Posterior vena cava (tissue), 2 donors: ENCODE data around the gene OLR1. TPM values are rescaled to one million over a fixed set of nuclear protein-coding genes. Genes with fewer than 3 reads are reported as not detected.
A peak's percentile ranks its signal among the peaks of the same experiment; 100 is the strongest.
"Not testable (repeated sequence)": the region's sequence is repeated elsewhere in the genome, so short reads cannot be mapped to it uniquely, and the experiment has no call there.

Source experiments
- DNase-seq: peaks from one replicate; pipeline ENCODE4 v3.0.0-alpha.2; 2020; ENCODE audit warnings: low spot score
- intact Hi-C, 2 donors: fragments of 100-400 bp; cut with DNase I; formaldehyde crosslinking; loops; one replicate each; pipeline versions ENCODE4 v1.14.1 to v1.14.2; 2022 to 2023
- total RNA-seq, 2 donors: library from RNA; stranded (reverse); fragmentation: NEBNext Ultra II Directional; extraction: Animal tissue kit (Norgen Biotek cat#: 25700); gene quantifications; one replicate each; pipeline ENCODE4 v1.2.1, GENCODE V29; 2021
- donor health status: DM: yes; HTN: yes; CAD: no.
- donor health status: DM: yes; HTN: yes; CAD: no.

The OLR1 gene
- total RNA-seq, 2 donors from 2014 or later: 0.71 TPM; not detected in 1

DNA sequence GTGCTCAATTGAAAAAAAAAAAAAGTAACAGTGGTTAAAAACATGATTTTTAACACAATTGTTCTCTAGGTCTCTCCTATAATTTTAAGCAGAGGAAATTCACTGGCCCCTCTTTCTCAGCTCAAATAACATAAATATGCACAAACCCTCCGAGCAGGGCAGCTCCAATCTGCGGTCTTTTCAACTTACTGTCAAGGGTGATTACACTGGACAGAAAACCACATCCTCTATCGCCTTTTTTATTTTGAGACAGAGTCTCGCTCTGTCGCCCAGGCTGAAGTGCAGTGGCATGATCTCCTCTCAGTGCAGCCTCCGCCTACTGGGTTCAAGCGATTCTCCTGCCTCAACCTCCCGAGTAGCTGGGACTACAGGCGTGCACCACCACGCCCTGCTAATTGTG is 24.3 kb upstream of the OLR1 start:
- intact Hi-C loops: no loop called here
- DNase-seq: no peak

DNA sequence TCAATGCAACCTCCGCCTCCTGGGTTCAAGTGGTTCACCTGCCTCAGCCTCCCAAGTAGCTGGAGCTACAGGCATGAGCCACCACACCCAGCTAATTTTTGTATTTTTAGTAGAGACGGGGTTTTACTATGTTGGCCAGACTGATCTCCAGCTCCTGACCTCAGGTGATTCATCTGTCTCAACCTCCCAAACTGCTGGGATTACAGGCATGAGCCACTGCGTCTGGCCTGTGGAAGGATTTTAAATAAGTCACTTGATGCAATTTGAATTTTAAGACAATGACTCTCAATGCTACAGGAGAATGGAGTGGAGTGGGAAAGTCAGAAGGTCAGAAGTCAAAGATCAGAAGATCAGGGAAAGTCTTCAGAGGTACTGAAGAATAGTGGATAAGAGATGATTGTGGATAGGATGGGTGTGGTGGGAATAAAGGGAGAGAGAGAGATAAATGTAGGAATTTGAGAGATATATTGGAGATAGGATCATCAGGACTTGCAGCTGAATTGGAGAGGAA is 22.3 kb upstream of the OLR1 start:
- DNase-seq: no peak
- intact Hi-C loops: no loop called here

DNA sequence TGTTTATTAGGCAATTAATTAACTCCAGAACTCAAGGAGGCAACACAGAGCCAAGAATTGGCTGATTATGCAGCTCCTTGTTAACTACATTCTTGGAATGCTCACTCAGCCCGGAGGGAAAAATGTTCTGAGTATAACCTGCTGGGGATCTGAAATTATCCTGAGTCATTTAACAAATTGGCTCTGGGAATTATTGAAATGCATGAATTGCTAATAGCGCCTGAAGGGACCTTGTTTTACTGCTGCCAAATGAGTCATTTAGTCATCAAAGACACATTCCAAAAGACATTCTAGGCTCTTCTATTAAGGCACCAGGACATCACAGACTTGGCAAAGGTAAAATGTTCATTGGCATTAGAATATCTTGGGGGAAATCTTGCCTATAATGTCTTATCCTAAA is 19.9 kb upstream of the OLR1 start:
- DNase-seq: no peak
- intact Hi-C loops: no loop called here

DNA sequence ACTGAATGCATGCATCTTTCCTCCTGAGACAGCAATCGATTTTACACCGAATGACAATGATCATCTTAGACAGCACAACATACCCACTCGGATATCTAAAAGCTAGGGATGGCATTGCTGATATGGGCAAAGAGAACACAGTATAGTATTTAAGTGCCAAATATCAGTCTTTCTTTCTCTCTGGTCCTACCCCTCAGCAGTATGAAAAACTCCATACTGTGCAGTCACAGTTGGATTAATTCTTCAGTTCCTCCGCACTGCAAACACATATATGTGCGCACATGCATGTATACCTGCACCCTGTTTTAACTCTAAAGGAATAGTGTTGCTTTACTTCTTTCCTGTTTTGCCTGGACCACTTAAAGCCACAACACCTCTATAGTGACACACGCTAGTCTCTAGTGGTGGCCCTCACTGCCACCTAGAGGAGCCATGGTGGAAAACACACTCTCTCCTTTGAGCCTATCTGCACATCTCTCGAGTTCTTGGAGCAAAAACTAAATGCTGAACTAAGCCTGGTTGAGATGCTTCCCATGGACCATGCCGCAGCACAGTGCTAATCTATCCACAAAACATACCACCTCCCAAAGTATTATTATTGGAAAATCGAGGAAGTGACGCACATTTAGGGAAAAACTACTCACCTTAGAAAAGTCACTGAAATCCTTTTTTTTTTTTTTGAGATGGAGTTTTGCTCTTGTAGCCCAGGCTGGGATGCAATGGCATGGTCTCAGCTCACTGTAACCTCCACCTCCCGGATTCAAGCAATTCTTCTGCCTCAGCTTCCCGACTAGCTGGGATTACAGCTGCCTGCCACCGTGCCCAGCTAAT is 18.8 kb upstream of the OLR1 start:
- intact Hi-C loops: no loop called here

DNA sequence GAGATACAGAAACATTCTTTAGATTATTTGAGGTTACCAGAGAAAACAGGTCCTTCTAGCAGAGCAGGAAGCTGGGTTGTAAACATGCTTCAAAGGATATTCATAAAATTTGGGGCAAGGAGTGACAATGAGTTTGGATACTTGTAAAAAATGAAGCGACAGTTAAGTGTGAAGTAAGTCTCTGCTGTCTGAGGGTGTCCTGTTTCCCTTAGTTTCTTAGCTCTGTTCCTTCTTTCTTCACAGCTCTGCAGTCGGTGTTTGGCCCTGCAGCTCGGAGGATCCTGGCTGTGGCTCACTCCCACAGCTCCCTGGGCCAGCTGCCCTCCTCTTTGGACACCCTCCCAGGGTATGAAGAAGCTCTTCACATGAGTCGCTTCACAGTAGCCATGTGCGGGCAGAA is 17.7 kb upstream of the OLR1 start:
- peak; percentile 83 for DNase-seq
- intact Hi-C loops: no loop called here

More for the DNA sequence above, 18.8 kb upstream of the OLR1 start:
- DNase-seq: no peak

DNA sequence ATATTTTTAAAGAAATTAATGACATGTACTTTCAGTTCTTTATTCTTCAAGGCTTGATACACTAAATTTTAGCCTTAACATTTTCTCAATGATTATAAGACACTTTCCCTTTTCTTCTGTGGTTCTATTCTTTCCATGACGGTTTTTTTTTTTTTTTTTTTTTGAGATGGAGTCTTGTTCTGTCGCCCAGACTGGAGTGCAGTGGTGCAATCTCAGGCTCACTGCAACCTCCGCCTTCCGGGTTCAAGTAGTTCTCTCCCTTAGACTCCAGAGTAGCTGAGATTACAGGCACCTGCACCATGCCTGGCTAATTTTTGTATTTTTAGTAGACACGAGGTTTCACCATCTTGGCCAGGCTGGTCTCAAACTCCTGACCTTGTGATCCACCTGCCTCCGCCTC is 15.0 kb upstream of the OLR1 start:
- intact Hi-C loops, DNase-seq: not testable (repeated sequence)

DNA sequence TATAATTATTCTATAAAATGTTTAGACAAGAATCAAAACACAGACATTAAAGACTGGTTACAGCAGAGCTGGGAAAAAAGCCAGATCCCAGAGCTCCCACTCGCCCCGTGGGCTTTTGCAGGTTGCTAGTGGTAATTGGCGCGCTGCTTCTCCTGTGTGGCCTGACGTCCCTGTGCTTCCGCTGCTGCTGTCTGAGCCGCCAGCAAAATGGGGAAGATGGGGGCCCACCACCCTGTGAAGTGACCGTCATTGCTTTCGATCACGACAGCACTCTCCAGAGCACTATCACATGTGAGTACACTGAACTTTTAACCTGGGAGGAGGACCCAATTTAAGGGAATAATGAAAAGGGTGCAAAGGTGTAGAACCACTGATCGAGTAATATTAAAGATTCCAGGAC is 14.4 kb upstream of the OLR1 start:
- DNase-seq: peak; percentile 81
- intact Hi-C loops: no loop called here

DNA sequence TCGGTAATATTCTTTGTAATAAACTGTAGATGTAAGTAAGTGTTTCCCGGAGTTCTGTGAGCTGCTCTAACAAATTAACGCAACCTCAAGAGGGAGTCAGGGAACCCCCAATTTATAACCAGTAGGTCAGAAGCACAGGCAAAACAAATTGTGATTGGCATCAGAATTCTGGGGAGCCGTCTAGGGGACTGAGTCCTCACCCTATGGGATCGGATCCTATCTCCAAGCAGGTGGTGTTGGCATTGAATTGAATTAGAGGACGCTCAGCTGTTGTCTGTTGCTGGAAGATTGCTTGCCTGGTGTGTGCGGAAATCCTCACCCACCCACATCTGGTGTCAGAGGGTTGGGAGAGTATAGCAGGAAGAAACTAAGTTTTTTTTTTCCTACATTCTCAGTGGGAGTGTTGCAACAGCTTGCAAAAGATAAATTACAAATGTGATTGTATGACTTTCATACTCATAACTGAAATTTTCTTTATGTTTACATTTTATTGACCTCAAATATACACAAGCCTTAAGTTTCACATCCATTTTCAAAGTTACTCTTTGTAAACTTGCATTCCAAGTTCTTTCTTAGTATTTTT is 12.4 kb upstream of the OLR1 start:
- intact Hi-C loops: no loop called here
- DNase-seq: no peak

DNA sequence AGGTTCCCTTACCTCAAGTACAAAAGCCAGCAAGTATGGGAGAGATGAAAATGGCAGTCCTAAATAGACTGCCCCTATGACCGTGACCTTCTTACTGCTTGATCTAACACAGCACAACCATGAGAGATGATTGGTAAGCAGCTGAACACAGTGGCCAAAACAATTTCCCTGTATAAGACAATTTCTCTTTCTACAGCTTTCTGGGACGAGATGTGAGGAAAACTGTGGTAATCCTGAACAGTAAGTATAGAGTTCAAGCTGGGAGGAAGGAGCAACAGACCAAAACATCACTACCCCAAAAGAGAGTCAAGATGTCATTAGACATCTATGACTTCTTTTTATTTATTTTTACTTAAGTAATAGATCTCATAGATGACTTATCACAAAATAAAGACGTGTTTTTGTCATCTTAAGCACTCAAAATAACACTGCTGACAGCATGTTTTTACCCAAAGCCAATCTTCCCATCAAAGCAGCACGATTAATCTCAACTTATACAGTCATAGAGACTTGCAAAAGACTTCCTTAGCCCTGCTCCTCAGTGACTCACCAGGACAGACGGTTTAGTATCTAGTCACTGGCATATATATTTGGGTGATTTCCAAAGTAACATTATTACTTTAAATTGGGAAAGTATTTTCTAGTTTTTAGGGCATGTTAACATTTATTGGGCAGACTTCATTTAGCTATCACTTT is 10.6 kb upstream of the OLR1 start:
- DNase-seq: no peak
- intact Hi-C loops: no loop called here

DNA sequence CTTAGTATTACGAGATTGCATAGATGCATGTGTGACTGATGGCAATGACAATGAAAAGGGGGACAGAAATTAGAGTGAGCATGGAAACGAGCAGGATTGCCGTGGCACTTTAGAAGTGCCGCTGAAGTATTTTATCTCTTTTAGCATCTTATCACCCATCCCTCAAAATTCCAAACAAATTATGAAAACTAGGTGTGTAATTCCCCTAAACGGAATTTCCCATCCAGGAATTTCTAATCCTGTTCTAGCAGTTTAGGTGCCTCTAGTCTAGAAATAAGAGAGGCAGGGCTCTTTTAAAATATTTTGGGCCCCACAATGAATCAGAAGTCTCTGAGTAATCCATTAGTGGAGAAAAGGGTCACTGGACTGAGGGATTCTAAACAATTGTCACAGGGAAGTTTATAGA is 7.8 kb upstream of the OLR1 start:
- intact Hi-C loops: no loop called here
- DNase-seq: no peak

DNA sequence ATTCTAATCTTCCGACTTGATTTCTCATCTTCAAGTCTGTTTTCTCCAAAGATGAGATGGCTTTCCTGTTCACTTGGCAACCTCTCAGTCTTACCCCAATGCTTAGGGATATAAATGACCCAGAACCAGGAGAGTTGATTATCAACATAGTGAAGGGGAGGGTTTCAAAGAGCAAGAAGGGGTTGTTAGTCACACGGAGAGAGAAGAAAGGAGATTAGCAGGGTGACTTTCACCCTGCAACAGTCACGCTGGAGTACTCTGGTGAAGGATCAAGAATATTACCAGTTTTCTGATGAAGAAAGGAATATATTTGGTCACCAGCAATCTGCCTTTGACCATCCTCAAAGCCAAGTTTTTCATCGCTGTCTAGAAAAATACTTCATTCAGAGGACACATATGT is 6.9 kb upstream of the OLR1 start, which contains the start of gene TMEM52B:
Gene TMEM52B, plus strand, starts transcription at position 212 of the 400 bp plus-strand sequence. CDS start 543 bp downstream, outside the sequence.
- intact Hi-C loops: no loop called here
- no peak for DNase-seq

DNA sequence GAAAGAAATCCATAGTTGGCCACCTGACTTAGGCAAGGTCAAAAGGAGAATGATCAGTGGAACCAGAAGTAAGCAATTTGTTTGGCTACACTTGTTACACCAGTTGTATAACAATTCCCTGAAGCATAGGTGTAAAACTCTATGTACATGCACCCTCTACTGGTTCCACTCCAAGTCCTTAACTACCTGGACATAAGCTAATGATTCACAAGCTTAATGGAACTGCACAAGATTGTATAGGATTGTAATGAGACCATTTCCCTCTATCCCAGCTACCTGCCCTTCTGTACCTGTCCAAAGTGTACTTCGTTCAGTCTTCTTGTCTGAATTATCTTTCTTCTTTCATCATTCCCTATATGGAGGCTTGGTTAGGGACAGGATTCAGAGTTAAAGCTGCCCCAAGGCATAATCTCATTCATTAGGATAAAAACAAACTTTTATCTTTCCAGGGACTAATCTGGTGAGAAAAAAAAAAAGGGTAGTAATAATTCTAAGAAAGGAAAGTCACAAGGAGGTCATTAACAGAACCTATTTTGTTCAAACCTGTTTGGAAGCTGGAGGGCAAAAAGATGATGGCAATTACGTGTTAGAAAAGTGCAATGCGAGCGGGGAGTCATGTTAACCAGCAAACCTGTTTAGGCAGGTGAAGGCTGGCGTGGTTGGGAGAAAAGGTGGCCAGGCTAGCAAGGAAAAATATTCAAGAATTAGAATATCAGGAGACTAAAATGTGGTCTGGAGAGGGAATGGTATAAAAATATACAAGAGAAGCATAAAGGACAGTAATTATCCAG is 4.1 kb upstream of the OLR1 start:
- DNase-seq: no peak
- intact Hi-C loops: no loop called here

DNA sequence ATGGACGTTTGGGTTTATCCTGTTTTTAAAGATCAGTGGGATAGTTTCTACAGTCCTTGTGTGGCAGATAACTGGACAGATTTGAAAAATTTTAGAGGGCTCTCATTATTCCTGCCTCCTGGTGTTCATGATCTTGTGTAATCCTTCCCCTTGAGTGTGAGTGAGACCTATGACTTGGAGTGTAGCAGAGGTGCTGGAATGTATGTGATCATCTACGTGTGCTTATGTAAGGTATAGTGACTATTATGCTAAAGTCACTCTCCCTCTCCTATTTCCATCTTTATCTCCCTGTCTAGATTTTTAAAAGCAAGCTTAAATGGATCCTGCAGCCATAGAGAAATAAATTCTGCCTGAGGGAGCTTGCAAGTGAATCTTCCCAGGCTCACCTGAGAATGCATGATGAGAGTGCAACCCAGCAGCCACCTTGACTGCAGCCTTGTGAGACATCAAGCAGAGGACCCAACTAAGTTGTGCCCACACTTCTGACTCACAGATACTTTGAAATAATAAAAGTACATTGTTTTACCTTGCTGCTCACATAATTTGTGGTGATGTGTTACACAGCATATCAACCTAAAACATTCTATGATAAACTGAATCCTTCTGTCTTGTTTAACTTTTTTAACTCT is 3.2 kb upstream of the OLR1 start:
- DNase-seq: no peak
- intact Hi-C loops: no loop called here

DNA sequence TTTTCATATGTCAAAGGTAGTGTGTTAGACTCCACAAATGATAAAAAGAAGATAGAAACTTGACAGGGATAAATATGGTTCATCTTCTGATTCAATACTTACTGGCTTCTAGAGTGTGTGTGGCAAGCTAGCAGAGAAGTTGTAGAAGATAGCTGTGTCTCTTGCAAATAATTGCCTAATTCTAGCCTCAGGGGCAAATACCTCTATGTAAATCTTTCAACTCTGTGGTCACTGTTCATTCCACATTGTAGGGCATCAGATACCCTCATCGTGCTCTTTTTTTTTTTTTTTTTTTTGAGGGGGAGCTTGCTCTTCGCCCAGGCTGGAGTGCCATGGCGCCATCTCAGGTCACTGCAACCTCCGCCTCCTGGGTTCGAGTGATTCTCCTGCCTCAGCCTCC is 1.7 kb downstream of the OLR1 start:
- DNase-seq: no peak
- intact Hi-C loops: no loop called here

DNA sequence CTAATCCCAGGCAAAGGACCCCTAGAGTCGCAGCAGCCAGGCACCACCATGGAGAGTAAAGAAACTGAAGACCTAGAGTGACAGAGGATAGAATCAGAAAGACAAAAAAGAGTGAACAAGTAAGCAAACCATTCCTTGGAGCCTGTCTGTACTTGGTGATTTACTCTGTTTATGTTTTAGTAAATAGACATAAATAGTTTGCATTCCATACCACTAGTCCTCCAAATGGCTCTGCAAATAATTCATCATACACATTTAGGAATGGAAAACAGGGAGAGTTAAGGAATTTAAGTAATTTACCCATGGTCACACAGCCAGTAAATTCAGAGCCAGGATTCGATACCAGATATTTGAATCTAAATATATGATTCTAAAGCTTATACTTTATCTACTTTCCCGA is 2.8 kb downstream of the OLR1 start:
- no peak for DNase-seq
- intact Hi-C loops: no loop called here

DNA sequence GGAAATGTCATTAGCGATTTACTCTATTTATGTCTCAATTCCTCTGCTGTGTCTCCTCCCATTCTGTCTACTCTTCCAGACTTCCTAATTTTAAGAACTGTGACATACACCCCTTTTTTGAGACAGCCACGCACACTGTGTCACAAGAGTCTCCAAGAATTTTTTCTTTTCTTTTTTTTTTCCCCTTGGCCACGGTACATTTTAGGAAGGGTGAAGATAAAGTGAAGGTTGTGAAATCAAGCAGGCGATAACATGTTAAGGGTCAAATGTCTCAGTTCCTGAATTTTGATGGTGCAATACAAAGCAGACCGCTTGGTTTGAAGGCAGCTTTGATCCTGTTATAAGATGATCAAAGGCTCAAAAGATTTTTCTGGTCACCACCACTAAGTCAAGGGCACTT is 4.3 kb downstream of the OLR1 start:
- no peak for DNase-seq
- intact Hi-C loops: no loop called here

DNA sequence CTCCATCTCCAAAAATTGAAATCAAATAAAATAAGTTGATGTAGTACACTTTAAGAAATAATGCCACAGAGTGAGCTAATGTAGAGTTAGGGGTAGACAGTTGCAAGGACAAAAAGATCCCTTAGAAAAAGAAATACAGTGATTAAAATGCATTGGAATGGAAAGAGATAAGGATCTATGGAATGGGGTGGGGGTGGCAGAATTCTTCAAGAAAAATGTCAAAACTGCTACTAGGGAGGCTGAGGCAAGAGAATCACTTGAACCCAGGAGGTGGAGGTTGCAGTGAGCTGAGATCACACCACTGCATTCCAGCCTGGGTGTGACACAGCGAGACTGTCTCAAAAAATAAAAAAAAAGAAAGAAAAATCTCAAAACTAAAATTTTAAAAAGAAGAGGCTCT is 6.5 kb downstream of the OLR1 start:
- no peak for DNase-seq
- intact Hi-C loops: no loop called here

DNA sequence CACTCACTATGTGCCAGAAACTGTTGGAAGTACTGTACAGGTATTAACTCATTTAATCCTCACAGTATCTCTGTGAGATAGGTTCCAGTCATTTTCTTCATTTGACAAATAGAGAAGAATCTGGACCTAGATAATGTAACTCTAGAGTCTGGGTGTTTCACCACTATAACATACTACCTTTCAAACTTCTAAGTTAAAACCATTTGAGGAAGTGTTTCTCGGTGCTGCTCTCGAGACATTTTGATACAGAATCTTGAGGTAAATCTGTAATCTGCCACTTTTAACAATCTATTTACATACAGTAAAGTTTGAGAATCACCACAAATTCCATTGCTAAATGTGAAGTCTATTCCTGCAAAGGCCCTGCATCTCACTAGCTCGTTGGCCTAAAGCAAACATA is 8.8 kb downstream of the OLR1 start:
- intact Hi-C loops: no loop called here

More for the DNA sequence above, 8.8 kb downstream of the OLR1 start:
- no peak for DNase-seq
